ENCODE results near the gene SMAD5. TPM values are rescaled to one million over a fixed set of nuclear protein-coding genes. Genes with fewer than 3 reads are reported as not detected.

The SMAD5 gene
- total RNA-seq (5.5 TPM), polyA plus RNA-seq (10 to 100 TPM in 1 of 4 donors, 1 to 10 TPM in 3; 3.5 to 12.0 (median 4.4) TPM)

DNA sequence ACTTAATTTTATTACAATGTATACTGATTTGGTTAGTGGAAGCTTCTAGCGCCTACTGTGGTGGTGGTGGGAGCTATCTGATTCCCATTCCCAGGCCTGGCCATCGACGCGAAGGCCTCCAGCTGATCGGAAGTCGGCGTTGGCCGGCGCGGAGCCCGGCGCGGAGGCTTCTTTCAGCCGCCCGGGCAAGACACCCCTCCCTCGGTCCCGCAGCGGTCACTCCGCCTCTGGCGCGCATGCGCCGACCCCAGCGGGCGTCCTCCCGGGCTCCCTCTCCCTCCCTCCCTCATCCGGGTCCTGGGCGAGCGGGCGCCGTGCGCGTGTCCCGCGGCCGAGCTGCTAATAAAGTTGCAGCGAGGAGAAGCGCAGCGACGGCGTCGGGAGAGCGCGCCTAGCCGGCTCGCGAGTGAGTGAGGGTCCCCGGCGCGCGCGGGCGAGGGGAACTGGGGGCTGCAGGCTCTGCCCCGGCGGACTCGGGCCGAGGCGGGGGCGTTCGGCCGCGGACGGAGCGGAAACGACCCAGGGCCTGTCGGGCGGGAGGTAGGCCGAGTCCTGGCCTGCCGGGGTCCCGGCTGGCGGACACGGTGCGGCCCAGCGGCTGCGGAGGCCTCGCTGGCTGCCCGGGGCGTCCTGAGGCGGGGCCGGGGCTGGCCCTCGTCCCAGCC, at the start of gene SMAD5:
Gene SMAD5, plus strand, starts transcription at position 289 of the 665 bp plus-strand sequence. CDS start 20,916 bp downstream, outside the sequence.
- Mint-ChIP-seq H3K27me3 (peaks cover 55% of the 10 kb centered on the region), H3K9me3 (peaks cover 0 to 2% (median 0%) of the 10 kb centered on the region in 7 donors), H3K4me1 (peaks cover 0 to 22% (median 10%) of the 10 kb centered on the region in 4 donors), H3K36me3 (no peaks in the 10 kb centered on the region), H3K27ac (peak within 1 kb of the TSS; percentile 48 to 80 (median 68)), H3K4me3 (peak within 1 kb of the TSS; percentile 87 to 99 (median 94))
- peak within 1 kb of the TSS; percentile 83 for H3K4me3 ChIP-seq (ENCODE audit: low read depth, low read length)
- peaks cover 0 to 2% of the 10 kb centered on the region in 2 experiments for H3K9me3 ChIP-seq (ENCODE audit: control insufficient read depth in 2 of 2, low read length in 2 of 2)
- H3K27me3 ChIP-seq (ENCODE audit: control insufficient read depth, insufficient read depth, low read length): peaks cover 26% of the 10 kb centered on the region
- peak; percentile 42 to 69 (median 51) for DNase-seq
- peaks cover 15% of the 10 kb centered on the region for H3K4me1 ChIP-seq (ENCODE audit: control insufficient read depth, insufficient read depth, low read length, poor library complexity, severe bottlenecking)
- no peak within 1 kb of the TSS for H3K27ac ChIP-seq (ENCODE audit: insufficient read depth, low read length, poor library complexity, severe bottlenecking)
- peak; percentile 55 to 61 for ATAC-seq (ENCODE audit: low read depth in 2 of 2)
- no peaks in the 10 kb centered on the region for H3K36me3 ChIP-seq (ENCODE audit: control insufficient read depth, insufficient read depth, low read length)

DNA sequence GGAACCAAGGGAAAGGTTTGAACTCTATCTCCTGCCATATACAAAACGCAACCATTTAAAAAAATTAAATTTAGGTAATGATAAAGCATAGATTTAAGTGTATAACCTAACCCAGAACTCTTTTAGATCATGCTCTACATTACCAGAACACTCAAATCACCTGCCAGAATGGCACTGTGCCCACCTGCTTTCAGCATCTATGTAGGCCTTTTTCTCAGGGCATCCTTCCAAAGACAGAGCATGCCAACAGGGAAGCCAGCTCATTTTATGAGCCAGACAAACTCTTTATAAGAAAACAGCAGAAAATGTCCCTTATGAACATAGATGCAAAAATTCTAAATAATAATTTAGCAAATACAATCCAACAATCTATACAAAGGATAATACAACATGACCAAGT, 47.9 kb upstream of the SMAD5 start:
- Histone ChIP-seq H3K36me3 (ENCODE audit: control insufficient read depth, insufficient read depth, low read length) (no peaks in the 10 kb centered on the region), H3K4me3 (ENCODE audit: low read depth, low read length) (no peak overlapping the region), H3K9me3 (ENCODE audit: control insufficient read depth in 2 of 2, low read length in 2 of 2) (no peaks in the 10 kb centered on the region), H3K27ac (ENCODE audit: insufficient read depth, low read length, poor library complexity, severe bottlenecking) (no peak overlapping the region), H3K27me3 (ENCODE audit: control insufficient read depth, insufficient read depth, low read length) (peaks cover 22% of the 10 kb centered on the region), H3K4me1 (ENCODE audit: control insufficient read depth, insufficient read depth, low read length, poor library complexity, severe bottlenecking) (peaks cover 8% of the 10 kb centered on the region)
- Mint-ChIP-seq H3K27ac (no peak overlapping the region), H3K27me3 (peaks cover 39% of the 10 kb centered on the region), H3K4me3 (no peak overlapping the region), H3K36me3 (no peaks in the 10 kb centered on the region), H3K4me1 (peaks cover 0 to 11% (median 3%) of the 10 kb centered on the region in 4 donors), H3K9me3 (peaks cover 0 to 1% (median 0%) of the 10 kb centered on the region in 7 donors)
- ATAC-seq (ENCODE audit: low read depth in 2 of 2) (no peak), DNase-seq (no peak)

DNA sequence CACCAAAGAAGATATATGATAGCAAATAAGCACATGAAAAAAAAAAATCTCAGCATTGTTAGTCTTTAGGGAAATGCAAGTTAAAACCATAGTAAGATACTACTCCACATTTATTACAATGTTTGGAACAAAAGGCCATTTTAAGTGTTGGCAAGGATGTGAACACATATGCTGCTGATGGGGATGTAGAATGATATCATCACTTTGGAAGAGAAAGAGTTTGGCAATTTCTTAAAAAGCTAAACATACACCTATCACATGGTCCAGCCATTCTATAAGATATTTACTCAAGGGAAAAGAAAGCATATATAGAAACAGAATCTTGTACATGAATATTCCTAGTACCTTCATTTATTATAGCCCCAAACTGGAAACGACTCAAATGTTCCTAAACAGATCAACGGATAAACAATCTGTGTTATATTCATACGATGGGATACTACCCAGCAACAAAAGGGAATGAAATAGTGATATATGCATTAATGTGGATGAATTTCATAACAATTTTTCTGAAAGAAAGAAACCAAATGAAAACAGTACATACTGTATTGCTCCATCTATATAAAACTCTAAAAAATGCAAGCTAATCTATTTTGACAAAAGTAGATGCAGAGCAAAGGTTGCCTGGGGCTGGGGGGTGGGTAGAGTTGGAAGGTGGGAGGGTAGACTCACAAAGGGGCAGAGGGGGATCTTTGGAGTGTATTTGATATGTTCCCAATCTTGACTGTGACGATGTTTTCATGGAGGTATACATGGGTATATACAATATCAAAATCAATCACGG, 45.7 kb upstream of the SMAD5 start:
- H3K4me1 Mint-ChIP-seq: no peaks in the 10 kb centered on the region
- ATAC-seq (ENCODE audit: low read depth in 2 of 2) (no peak), DNase-seq (no peak)
- no peaks in the 10 kb centered on the region for H3K9me3 ChIP-seq (ENCODE audit: control insufficient read depth in 2 of 2, low read length in 2 of 2)
- H3K27ac Mint-ChIP-seq: no peak overlapping the region
- H3K36me3 ChIP-seq (ENCODE audit: control insufficient read depth, insufficient read depth, low read length): no peaks in the 10 kb centered on the region
- H3K36me3 Mint-ChIP-seq: no peaks in the 10 kb centered on the region
- no peak overlapping the region for H3K4me3 Mint-ChIP-seq
- H3K27ac ChIP-seq (ENCODE audit: insufficient read depth, low read length, poor library complexity, severe bottlenecking): no peak overlapping the region
- H3K4me1 ChIP-seq (ENCODE audit: control insufficient read depth, insufficient read depth, low read length, poor library complexity, severe bottlenecking): no peaks in the 10 kb centered on the region
- no peak overlapping the region for H3K4me3 ChIP-seq (ENCODE audit: low read depth, low read length)
- peaks cover 0 to 1% (median 0%) of the 10 kb centered on the region in 7 donors for H3K9me3 Mint-ChIP-seq
- peaks cover 25% of the 10 kb centered on the region for H3K27me3 Mint-ChIP-seq
- H3K27me3 ChIP-seq (ENCODE audit: control insufficient read depth, insufficient read depth, low read length): peaks cover 16% of the 10 kb centered on the region

DNA sequence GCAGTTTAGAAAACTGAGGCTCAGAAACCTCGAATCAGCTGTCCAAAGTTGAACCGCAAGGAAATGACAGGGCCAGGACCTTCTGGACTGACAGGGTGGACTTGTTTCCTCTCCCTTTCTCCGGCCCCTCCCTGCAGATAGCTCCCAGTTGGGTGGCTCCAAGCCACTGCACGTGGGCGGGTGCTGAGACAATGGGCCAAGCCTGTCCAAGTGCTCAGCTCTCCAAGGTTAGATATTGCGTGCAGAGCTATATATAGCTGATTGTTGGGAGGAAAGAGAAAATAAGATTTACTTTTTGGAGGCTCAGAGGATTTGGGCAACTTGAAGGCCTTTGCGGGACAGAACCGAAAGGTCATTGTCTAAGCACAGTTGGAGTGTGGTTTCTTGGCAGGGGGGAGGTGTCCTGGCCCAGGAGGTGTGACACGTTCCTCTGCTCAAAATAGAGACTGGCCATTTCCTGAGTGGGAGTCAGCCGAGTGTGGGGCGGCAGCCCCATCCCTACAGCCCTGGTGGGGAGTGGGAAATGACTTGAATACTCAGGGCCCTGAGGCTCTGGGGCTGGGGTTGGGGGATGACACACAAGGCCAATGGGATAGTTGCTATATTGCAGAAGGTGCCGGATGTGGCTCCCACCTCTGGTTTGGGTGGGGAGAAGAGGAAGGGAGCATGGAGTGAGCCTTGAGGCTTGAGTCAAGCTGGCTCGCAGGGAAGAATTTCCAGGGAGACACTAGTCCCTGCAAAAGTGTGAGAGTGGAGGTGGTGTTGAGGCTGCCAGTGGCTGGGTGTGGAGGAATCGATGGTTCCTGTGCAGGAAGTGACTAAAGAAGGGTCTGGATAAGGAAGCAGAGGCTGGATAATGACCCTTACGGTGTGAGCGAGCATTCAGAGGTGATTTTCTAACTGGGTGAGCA, 44.4 kb upstream of the SMAD5 start:
- Mint-ChIP-seq H3K4me3 (no peak overlapping the region), H3K36me3 (no peaks in the 10 kb centered on the region), H3K4me1 (no peaks in the 10 kb centered on the region), H3K9me3 (peaks cover 0 to 1% (median 0%) of the 10 kb centered on the region in 7 donors), H3K27me3 (peaks cover 25% of the 10 kb centered on the region), H3K27ac (no peak overlapping the region)
- H3K4me1 ChIP-seq (ENCODE audit: control insufficient read depth, insufficient read depth, low read length, poor library complexity, severe bottlenecking): no peaks in the 10 kb centered on the region
- H3K36me3 ChIP-seq (ENCODE audit: control insufficient read depth, insufficient read depth, low read length): no peaks in the 10 kb centered on the region
- H3K27ac ChIP-seq (ENCODE audit: insufficient read depth, low read length, poor library complexity, severe bottlenecking): no peak overlapping the region
- DNase-seq (no peak), ATAC-seq (ENCODE audit: low read depth in 2 of 2) (no peak)
- H3K9me3 ChIP-seq (ENCODE audit: control insufficient read depth in 2 of 2, low read length in 2 of 2): no peaks in the 10 kb centered on the region
- no peak overlapping the region for H3K4me3 ChIP-seq (ENCODE audit: low read depth, low read length)
- H3K27me3 ChIP-seq (ENCODE audit: control insufficient read depth, insufficient read depth, low read length): peaks cover 10% of the 10 kb centered on the region

DNA sequence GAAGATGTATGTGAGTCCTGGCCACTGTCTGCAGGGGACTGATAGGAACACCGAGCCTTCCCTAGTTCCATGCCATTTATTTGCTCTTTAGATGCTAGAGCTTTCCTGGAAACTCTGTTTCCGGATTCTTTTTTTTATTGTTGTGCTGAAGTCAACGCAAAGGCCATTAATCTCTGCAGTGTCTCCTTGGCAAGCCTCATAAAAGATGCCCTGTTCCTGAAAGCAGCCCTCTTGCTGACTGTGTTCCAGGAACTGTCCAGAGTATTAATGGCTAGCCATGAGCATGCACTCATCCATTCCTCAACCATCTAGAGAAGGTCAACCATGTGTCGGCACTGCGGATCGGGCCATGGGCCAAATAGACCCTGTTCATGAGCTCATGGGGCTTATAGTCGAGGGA, 42.9 kb upstream of the SMAD5 start:
- ATAC-seq (ENCODE audit: low read depth in 2 of 2) (no peak), DNase-seq (no peak)
- Mint-ChIP-seq H3K27ac (no peak overlapping the region), H3K36me3 (no peaks in the 10 kb centered on the region), H3K9me3 (peaks cover 0 to 1% (median 0%) of the 10 kb centered on the region in 7 donors), H3K4me3 (no peak overlapping the region), H3K4me1 (no peaks in the 10 kb centered on the region), H3K27me3 (peaks cover 31% of the 10 kb centered on the region)
- peaks cover 2% of the 10 kb centered on the region for H3K27me3 ChIP-seq (ENCODE audit: control insufficient read depth, insufficient read depth, low read length)
- no peaks in the 10 kb centered on the region for H3K9me3 ChIP-seq (ENCODE audit: control insufficient read depth in 2 of 2, low read length in 2 of 2)
- no peak overlapping the region for H3K4me3 ChIP-seq (ENCODE audit: low read depth, low read length)
- no peaks in the 10 kb centered on the region for H3K4me1 ChIP-seq (ENCODE audit: control insufficient read depth, insufficient read depth, low read length, poor library complexity, severe bottlenecking)
- H3K27ac ChIP-seq (ENCODE audit: insufficient read depth, low read length, poor library complexity, severe bottlenecking): no peak overlapping the region
- H3K36me3 ChIP-seq (ENCODE audit: control insufficient read depth, insufficient read depth, low read length): no peaks in the 10 kb centered on the region

DNA sequence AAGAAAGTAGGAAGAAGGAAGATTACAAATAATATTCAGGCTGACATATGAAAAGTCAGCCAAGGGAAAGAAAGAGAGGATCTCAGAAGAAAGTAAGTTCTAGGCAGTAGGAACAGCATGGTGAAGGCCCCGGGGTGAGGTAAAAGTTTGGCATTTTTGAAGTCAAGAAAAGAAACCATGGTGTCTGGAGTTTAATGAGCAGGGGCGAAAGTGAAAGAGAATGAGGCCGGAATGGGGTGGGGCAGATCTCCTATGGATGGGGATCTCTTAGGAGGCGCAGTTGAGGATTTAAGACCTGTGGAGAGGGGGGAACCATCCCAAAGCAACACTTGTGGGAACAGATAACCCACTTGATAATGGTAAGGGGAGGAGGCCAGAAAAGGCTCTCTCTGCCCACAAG, 42.3 kb upstream of the SMAD5 start:
- H3K36me3 Mint-ChIP-seq: no peaks in the 10 kb centered on the region
- no peak for ATAC-seq (ENCODE audit: low read depth in 2 of 2)
- peaks cover 2% of the 10 kb centered on the region for H3K27me3 ChIP-seq (ENCODE audit: control insufficient read depth, insufficient read depth, low read length)
- H3K4me3 Mint-ChIP-seq: no peak overlapping the region
- no peaks in the 10 kb centered on the region for H3K36me3 ChIP-seq (ENCODE audit: control insufficient read depth, insufficient read depth, low read length)
- H3K27ac ChIP-seq (ENCODE audit: insufficient read depth, low read length, poor library complexity, severe bottlenecking): no peak overlapping the region
- no peaks in the 10 kb centered on the region for H3K9me3 ChIP-seq (ENCODE audit: control insufficient read depth in 2 of 2, low read length in 2 of 2)
- peaks cover 0 to 1% (median 0%) of the 10 kb centered on the region in 7 donors for H3K9me3 Mint-ChIP-seq
- peaks cover 31% of the 10 kb centered on the region for H3K27me3 Mint-ChIP-seq
- DNase-seq: no peak
- H3K4me1 ChIP-seq (ENCODE audit: control insufficient read depth, insufficient read depth, low read length, poor library complexity, severe bottlenecking): no peaks in the 10 kb centered on the region
- H3K4me3 ChIP-seq (ENCODE audit: low read depth, low read length): no peak overlapping the region
- H3K4me1 Mint-ChIP-seq: no peaks in the 10 kb centered on the region
- H3K27ac Mint-ChIP-seq: no peak overlapping the region

GRCh38 chr5:136094189-136094912, 38.3 kb upstream of the SMAD5 start:
- no peaks in the 10 kb centered on the region for H3K9me3 Mint-ChIP-seq
- no peaks in the 10 kb centered on the region for H3K9me3 ChIP-seq (ENCODE audit: control insufficient read depth in 2 of 2, low read length in 2 of 2)
- H3K27ac ChIP-seq (ENCODE audit: insufficient read depth, low read length, poor library complexity, severe bottlenecking): no peak overlapping the region

More at GRCh38 chr5:136094189-136094912, 38.3 kb upstream of the SMAD5 start:
- Histone ChIP-seq H3K4me3 (ENCODE audit: low read depth, low read length) (no peak overlapping the region), H3K4me1 (ENCODE audit: control insufficient read depth, insufficient read depth, low read length, poor library complexity, severe bottlenecking) (no peaks in the 10 kb centered on the region), H3K27me3 (ENCODE audit: control insufficient read depth, insufficient read depth, low read length) (peaks cover 7% of the 10 kb centered on the region), H3K36me3 (ENCODE audit: control insufficient read depth, insufficient read depth, low read length) (no peaks in the 10 kb centered on the region)
- Mint-ChIP-seq H3K27me3 (peaks cover 22% of the 10 kb centered on the region), H3K27ac (no peak overlapping the region), H3K4me1 (no peaks in the 10 kb centered on the region), H3K4me3 (no peak overlapping the region), H3K36me3 (no peaks in the 10 kb centered on the region)
- DNase-seq (no peak), ATAC-seq (ENCODE audit: low read depth in 2 of 2) (no peak)
